Activated CD4-positive, CD25-positive, alpha-beta regulatory T cell treated with anti-CD3 and anti-CD28 coated beads, Interleukin-2, amount 50 U/mL, for 16 hours (primary cell): ENCODE data around the gene FAAP20.
A peak's percentile ranks its signal among the peaks of the same experiment; 100 is the strongest.

Experiments used
- DNase-seq: peaks from one replicate; pipeline ENCODE4 v3.0.0-alpha.2; 2020; ENCODE audit warnings: low read depth, low spot score

Gene FAAP20

GRCh38 chr1:2195785-2196184 is 1.2 kb upstream of the FAAP20 start:
- no peak for DNase-seq

DNA sequence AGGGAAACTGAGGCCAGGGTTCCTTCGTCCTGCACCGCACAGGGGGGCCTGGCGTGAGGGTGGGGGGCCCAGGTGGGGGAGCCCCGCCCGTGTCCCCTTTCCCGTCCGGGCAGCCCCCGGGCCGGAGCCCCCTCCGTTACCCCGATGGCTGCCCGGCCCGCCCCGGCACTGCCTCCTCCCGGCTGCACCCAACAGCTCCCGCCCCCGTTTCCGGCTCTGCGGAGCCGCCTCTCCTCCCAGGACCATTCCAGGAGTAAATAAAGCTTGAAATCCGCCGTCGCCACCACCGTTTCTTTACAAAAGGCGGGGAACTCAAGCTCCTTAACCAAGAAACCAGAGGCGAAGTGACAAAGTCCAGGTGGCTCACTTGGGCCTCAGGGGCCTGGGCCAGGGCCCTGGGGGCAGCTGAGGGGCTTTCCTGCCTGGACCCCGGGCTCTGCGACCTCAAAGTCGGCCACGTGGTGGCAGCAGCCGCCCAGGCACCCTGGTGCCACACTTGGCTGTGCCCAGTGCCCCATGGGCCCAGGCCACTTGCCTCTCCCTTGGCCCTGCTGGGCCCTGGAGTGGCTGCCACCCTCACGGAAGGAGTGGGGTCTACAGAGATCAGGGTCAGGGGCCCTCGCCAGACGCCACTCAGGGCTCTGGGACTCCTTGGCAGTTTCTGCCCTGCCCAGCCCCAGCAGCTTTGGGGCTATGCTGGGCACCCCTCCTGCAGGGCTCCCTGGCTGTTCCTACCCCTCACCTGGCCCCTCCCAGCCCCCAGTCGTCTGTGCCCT is 514 bp upstream of the FAAP20 start:
- DNase-seq = peak; percentile 71

DNA sequence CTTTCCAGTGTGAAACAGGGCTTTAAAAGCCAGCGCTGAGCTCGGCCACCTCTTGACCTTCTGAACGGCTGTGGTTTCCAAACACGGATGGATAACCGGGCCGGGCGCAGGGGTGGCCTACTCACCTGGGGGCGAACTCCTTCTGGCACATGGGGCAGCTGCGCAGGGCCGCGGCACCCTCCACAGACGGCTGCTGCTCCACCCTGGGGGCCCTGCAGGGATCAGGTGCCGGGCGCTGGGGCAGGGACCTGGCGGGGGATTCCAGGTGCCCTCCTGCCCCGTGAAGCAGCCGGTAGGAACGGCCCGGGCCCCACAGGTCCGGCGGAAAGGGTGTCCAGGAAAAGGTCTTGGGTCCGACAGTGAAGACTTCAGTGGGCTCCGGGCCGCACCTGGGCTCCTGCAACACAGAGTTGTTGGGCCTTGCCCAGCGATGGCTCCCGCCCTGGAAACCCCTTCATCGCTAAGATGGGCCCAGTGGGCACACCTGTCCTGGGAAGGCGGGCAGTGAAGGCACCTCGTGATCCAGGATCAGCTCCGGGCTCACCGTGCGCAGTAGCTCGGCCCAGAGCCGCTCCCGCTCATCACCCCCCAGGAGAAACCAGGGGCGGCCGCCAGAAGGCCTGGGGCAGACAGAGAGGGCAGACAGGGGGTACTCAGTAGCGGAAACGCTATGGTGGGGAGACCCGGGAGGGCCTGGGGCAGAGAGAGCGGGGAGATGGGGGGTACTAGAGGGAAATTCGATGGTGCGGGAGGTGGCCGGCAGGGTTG is 874 bp downstream of the FAAP20 start:
- DNase-seq = no peak

- DNase-seq = no peak
These were observed 2.3 kb downstream of the FAAP20 start for GRCh38 chr1:2192031-2192995.

DNA sequence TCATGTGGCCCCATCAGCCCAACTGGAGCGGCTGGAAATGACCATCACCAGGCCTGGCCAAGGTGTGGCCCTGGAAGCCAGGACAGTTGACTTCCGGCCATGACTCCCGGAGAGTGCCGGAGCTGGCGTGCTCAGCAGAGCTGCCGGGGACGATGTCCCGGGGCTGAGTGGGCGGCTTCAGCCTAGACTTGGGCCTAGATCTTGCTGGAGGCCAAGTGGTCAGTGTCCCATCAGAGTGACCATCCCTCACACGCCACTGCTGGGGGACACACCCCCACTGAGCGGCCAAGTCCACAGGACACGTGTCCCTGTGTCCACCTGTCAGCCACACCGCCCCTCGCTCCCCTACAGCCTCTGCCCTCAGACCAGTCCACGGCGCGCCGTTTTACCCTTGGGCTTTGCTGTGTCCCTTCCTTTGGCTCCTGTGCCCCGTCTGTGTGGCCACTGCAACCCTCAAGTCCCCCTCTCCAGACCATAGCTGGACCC is 4.0 kb downstream of the FAAP20 start:
- no peak for DNase-seq

DNA sequence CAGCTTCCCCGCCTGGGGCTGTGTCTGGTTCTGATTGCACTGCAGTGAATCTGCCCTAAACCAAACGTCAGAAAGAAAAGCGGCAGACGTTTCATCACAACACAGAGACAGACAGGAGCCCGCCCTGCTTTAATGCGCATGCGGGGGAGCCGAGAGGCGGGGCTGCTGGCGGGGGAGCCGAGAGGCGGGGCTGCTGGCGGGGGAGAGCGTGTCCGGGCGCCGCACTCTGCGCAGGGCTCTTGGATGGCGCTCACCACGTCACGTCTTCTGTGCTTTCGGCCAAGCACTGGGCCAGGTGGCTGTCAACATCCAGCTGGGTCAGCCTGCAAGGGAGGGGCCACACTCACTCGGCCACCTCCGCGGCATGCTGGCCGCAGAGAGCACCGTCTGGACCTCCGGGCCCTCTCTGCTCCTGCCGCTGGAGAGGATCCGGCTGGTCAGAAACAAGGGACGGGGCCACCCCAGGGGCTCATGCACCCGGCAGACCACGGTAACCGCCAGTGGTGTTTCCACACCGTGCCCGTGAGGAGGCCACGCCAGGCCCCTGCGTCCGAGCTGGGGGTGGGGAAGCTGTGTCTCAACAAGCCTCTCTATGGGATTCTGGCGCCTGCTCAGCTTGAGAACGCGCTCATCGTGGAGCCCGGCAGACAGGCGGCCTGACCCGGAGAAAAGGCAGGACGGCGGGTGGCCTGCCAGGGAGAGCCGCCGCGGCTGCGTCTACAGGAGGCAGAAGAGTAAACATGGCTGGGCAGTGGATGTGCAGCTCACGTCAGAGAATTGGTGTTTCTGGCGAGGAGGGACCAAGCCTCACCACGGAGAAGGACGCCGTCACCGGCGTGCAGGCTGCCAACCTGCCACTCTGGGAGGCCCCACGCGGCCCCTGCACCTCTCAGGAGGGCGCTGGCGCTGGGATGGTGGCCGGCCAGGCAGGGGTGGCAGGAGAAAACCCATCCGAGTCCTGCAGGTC is 4.8 kb downstream of the FAAP20 start:
- DNase-seq = peak; percentile 81

DNA sequence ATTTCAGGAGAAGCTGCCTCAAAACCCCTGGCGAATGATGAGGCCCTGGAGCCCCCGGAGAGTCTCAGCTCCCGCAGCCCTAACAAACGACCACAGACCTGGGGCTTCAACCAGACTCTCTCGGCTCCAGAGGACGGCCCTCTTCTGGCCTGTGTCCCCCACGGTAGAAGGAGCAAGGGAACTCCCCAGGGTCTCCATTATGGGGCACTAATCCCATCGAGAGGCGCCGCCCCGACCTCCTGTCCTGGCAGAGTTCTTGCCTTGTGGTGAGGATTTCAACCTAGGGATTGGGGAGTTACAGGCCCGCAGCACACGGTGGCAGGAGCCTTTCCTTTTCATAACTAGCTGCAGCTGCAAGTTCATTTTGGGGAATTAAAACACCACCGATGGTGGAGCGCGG is 6.2 kb downstream of the FAAP20 start:
- DNase-seq = no peak

DNA sequence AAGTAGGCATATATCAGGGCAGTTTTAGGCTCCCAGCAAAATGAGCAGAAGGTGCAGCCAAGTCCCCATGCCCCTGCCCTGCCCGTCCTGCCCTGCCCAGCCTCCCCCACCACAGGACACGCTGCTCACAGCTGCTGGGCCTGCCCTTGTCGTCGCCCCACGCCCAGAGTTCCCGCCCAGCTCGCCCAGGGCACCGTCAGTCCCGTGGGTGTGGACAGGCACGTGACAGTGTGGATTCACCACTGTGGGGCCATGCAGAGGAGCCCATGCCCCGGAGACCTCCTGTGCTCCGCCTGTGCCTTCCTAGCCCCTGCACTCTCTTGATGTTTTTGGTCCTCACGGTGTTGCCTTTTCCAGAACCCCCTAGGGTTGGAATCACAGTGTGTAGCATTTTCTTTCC is 7.0 kb downstream of the FAAP20 start:
- DNase-seq = no peak

GRCh38 chr1:2186901-2187300 is 7.7 kb downstream of the FAAP20 start:
- no peak for DNase-seq

DNA sequence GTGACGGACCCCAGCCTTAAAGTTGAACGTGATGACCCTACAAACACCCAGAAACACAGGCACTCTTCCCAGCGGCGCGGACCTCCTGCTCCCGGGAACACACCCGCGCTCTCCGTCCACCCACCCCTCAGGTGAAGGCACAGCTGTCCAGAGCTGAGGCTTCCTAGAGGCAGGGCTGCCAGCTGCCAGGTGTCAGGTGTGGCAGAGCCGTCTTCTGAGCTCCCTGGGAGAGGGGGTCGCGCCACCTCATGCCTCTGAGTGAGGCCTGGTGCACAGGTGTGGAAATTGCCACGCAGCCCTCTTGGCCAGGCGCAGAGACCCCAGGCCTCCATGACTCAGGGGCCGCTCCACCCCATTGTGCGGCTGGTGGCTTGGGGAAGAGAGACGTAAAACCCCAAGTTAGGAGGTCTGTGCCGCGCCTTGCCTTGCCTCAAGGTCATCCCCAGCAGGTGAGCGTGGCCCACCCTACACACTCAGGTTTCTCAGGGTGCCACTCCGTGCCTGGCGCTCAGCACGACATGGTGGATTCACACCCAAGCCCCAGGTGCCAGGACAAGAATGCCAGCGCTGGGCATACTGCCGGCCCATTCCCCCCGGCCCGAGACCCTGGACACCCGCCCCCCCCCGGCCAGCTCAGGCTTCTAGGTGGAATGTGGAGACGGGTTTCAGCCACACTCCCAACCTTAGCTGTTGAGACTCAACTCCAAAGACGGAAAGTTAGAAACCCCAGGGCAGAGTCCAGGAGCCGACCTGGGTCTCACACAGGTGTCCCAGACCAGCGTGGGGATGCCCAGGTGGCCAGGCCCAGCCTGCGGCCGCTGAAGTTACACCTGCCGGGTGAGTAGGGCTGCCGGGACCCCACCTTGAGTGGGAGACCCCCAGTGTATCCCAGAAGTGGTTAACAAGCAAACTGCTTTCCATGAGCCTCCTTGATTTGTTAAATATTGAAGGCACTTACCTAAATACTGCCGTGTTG is 8.4 kb downstream of the FAAP20 start:
- no peak for DNase-seq

- no peak for DNase-seq
These were observed 9.6 kb downstream of the FAAP20 start for GRCh38 chr1:2184934-2185333.

- DNase-seq = no peak
These were observed 10.0 kb downstream of the FAAP20 start for GRCh38 chr1:2184531-2184930.

- no peak for DNase-seq
These were observed 10.6 kb downstream of the FAAP20 start for GRCh38 chr1:2183937-2184334.

DNA sequence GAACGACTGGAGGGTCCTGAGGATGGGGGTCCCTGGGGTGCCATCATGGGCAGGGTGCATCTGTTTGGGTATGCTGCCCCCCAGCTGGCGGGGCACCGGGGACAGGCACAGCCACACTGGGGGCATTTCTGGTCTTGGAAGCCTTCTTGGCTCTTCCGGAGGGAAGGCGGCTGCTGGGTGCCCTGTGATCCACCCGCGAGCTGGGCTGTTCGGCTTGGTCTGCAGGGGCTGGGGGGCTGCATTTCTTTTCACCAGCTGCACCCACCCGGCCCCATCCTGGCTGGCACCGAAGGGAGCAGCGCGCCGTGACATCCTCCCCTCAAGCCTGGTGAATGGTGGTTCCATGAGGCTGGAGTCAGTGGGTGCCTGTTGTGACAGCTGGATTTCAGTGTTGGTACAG is 12.2 kb downstream of the FAAP20 start:
- no peak for DNase-seq

GRCh38 chr1:2181752-2182151 is 12.8 kb downstream of the FAAP20 start:
- DNase-seq = no peak

- DNase-seq = no peak
These were observed 13.3 kb downstream of the FAAP20 start for GRCh38 chr1:2181271-2181670.

GRCh38 chr1:2180297-2181245 is 14.0 kb downstream of the FAAP20 start:
- DNase-seq = no peak

DNA sequence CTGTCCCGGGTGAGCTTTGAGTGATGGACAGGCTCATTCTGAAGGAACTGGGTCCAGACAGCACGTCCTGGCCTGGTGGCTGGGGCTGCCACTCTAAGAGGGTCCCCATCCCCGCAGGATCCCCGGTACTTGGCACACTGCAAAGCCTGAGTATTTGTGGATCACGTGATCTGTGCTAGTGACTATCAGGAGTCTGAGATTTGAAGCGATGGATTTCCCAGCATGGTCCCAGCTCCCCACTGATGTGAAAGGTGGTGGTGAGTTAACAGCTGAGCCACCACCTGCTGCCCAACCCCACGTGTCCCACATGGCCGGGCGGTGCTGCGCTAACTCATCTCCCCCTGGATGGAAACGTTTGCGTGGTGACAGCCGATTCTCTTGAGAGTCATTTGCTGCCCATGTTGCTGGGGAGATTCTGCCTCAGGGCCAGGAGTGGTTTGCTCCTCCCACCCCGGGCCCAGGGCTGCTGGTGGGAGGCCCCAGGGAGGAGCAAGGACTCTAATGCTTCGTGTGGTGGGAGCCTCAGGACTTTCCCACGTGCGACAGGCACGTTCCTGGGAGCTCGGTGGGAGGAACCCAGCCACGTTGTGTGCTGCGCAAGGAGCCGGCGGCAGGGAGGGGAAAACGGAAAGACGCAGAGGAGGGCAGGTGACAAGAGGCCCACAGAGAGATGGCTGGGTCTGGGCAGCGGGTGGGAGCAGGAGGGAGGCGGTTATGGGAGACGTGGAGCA is 15.1 kb downstream of the FAAP20 start:
- DNase-seq = no peak
